HepG2 (cell line): ENCODE measurements around the gene GDPD5. TPM values are rescaled to one million over a fixed set of nuclear protein-coding genes. Genes with fewer than 3 reads are reported as not detected.

ENCODE experiments used
- BRD4 ChIP-seq: sonication (generic); formaldehyde crosslinking; IDR thresholded peaks from 2 replicates; pipeline ENCODE4 v1.4.0; 2020; ENCODE audit warnings: missing genetic modification reagents
- FIP1L1 ChIP-seq: fragments of 200-400 bp; formaldehyde crosslinking; IDR thresholded peaks from 2 replicates; pipeline ENCODE4 v1.6.1; 2018; ENCODE audit warnings: low read depth, mild to moderate bottlenecking, low read length, moderate library complexity, borderline replicate concordance; ENCODE audit not compliant: insufficient read depth
- HMG20A ChIP-seq: IDR thresholded peaks from 2 replicates; pipeline ENCODE4 v1.6.1; 2016; ENCODE audit warnings: borderline replicate concordance
- KDM5A ChIP-seq: fragments of 200-600 bp; sonication (generic); IDR thresholded peaks from 2 replicates; pipeline ENCODE4 v1.7.0; 2018; ENCODE audit warnings: antibody characterized with exemption, mild to moderate bottlenecking, low read length, borderline replicate concordance
- MAFK ChIP-seq, 2 experiments: IDR thresholded peaks in 1 of 2; conservative IDR thresholded peaks in 1 of 2; 2 replicates each; pipeline ENCODE4 v1.6.1; 2011; ENCODE audit warnings: improper control_type of control experiment in 2 of 2, low read length in 2 of 2
- NBN ChIP-seq: fragments of 450-650 bp; conservative IDR thresholded peaks from 2 replicates; pipeline ENCODE4 v1.6.1; 2017
- ONECUT2 ChIP-seq: sonication (generic); formaldehyde crosslinking; IDR thresholded peaks from 2 replicates; pipeline ENCODE4 v1.4.0; 2020; ENCODE audit warnings: missing genetic modification reagents
- RFX3 ChIP-seq: IDR thresholded peaks from 2 replicates; pipeline ENCODE4 v1.6.1; 2016; ENCODE audit warnings: missing biosample characterization, missing genetic modification reagents
- SAP130 ChIP-seq: IDR thresholded peaks from 2 replicates; pipeline ENCODE4 v1.6.1; 2016; ENCODE audit warnings: low read depth
- SP4 ChIP-seq: sonication (generic); formaldehyde crosslinking; IDR thresholded peaks from 2 replicates; pipeline ENCODE4 v1.8.1; 2023; ENCODE audit warnings: mild to moderate bottlenecking, missing genetic modification reagents
- TBP ChIP-seq: sonication (generic); formaldehyde crosslinking; IDR thresholded peaks from 2 replicates; pipeline ENCODE4 v1.5.0; 2020; ENCODE audit warnings: missing genetic modification reagents
- ZBTB42 ChIP-seq: sonication (generic); formaldehyde crosslinking; IDR thresholded peaks from 2 replicates; pipeline ENCODE4 v1.5.0; 2020; ENCODE audit warnings: mild to moderate bottlenecking, missing genetic modification reagents
- ZNF674 ChIP-seq: sonication (generic); formaldehyde crosslinking; IDR thresholded peaks from 2 replicates; pipeline ENCODE4 v1.5.0; 2020; ENCODE audit warnings: low read depth, mild to moderate bottlenecking, missing genetic modification reagents
- ZNF709 ChIP-seq: sonication (generic); formaldehyde crosslinking; IDR thresholded peaks from 2 replicates; pipeline ENCODE4 v1.5.0; 2020; ENCODE audit warnings: mild to moderate bottlenecking, missing genetic modification reagents
- ZNF724P ChIP-seq: sonication (generic); formaldehyde crosslinking; IDR thresholded peaks from 2 replicates; pipeline ENCODE4 v1.8.0; 2022; ENCODE audit warnings: missing genetic modification reagents, borderline replicate concordance
- ZNF83 ChIP-seq: sonication (generic); formaldehyde crosslinking; IDR thresholded peaks from 2 replicates; pipeline ENCODE4 v1.4.0; 2020; ENCODE audit warnings: missing genetic modification reagents, mild to moderate bottlenecking, borderline replicate concordance
- polyA plus RNA-seq, 8 experiments: library from polyadenylated mRNA; depleted of rRNA in 3 of 8; stranded (reverse) in 7 of 8; unstranded in 1 of 8; fragments of >200 nt; fragmentation: Illumina TruSeq in 4 of 8; extraction: Trizol in 4 of 8; gene quantifications; 2 replicates each; pipeline versions ENCODE4 v1.2.1 to v1.2.3, GENCODE V29; 2011 to 2016; ENCODE audit warnings: low read depth in 4 of 8, missing spikeins in 1 of 8, mixed read lengths in 1 of 8; ENCODE audit not compliant: insufficient read depth in 1 of 8
- total RNA-seq, 5 experiments: library from RNA; depleted of rRNA; stranded (reverse); fragments of >200 nt; fragmentation: Illumina TruSeq; extraction: Trizol; gene quantifications; 2 replicates each; pipeline ENCODE4 v1.2.3, GENCODE V29; 2016; ENCODE audit warnings: low read depth in 1 of 5
- TF ChIP-seq, protein P1 (sequence below): sonication (generic); formaldehyde crosslinking; IDR thresholded peaks from 2 replicates; pipeline ENCODE4 v1.8.0; 2022; ENCODE audit warnings: mild to moderate bottlenecking, missing genetic modification reagents, borderline replicate concordance
- TF ChIP-seq, protein P2 (sequence below): sonication (generic); formaldehyde crosslinking; IDR thresholded peaks from 2 replicates; pipeline ENCODE4 v1.5.0; 2020; ENCODE audit warnings: mild to moderate bottlenecking, missing genetic modification reagents
- TF ChIP-seq, protein P3 (sequence below): sonication (generic); formaldehyde crosslinking; IDR thresholded peaks from 2 replicates; pipeline ENCODE4 v1.4.0; 2020; ENCODE audit warnings: mild to moderate bottlenecking, missing genetic modification reagents, borderline replicate concordance
- TF ChIP-seq, protein P4 (sequence below): sonication (generic); formaldehyde crosslinking; IDR thresholded peaks from 2 replicates; pipeline ENCODE4 v1.5.1; 2020; ENCODE audit warnings: mild to moderate bottlenecking, missing genetic modification reagents, borderline replicate concordance

Gene GDPD5
- total and polyA plus RNA-seq, 2 of the 13 experiments (the other 11 are each of a cell fraction or from before 2014, with no cell fraction given): 55.0 to 67.5 TPM

DNA sequence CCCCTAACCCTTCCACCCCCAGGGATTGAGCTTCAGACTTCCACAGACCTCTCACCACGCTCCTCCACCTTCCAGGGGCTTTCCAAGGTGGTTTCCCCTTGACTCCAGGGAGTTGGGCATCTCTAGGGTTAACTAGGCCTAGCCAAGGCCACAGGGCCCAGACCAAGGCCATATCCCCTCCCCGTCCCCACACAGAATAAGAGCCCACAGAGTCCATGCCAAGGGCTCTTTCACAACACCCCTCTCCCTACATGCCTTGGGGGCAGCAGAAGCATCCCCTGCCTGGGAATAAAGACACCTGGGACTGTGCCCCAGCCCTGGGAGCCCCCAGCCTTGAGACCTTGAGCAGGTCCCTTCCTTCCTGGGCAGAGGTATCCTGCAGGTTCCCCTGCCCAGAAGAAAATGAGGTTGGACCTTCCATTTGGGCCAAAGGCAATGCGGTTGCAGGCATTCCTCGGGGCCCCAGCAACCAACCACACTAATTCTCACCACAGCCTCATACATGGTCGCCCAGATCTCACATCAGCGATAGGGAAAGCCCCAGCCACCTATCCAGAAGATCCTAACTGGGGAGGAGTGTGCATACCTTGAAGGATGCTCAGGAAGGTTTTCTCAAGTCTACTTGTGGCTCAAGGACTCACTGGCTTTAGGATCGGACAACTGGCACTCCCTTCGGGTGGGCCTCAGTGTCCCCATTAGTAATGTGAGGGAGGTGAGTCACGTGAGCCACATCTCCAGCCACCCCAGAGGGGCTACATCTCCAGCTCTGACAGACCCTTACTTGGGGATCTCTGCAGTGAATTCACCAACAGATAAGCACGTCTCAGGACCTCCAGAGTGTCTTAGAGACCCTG is 1.7 kb downstream of the GDPD5 start (continued):
- TF ChIP-seq, protein P1, sequence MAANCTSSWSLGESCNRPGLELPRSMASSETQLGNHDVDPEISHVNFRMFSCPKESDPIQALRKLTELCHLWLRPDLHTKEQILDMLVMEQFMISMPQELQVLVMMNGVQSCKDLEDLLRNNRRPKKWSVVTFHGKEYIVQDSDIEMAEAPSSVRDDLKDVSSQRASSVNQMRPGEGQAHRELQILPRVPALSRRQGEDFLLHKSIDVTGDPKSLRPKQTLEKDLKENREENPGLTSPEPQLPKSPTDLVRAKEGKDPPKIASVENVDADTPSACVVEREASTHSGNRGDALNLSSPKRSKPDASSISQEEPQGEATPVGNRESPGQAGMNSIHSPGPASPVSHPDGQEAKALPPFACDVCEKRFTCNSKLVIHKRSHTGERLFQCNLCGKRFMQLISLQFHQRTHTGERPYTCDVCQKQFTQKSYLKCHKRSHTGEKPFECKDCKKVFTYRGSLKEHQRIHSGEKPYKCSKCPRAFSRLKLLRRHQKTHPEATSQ (CRISPR knock-in tag): no peak
- no peak for TF ChIP-seq ZNF709 (CRISPR knock-in tag)
- TF ChIP-seq, protein P2, sequence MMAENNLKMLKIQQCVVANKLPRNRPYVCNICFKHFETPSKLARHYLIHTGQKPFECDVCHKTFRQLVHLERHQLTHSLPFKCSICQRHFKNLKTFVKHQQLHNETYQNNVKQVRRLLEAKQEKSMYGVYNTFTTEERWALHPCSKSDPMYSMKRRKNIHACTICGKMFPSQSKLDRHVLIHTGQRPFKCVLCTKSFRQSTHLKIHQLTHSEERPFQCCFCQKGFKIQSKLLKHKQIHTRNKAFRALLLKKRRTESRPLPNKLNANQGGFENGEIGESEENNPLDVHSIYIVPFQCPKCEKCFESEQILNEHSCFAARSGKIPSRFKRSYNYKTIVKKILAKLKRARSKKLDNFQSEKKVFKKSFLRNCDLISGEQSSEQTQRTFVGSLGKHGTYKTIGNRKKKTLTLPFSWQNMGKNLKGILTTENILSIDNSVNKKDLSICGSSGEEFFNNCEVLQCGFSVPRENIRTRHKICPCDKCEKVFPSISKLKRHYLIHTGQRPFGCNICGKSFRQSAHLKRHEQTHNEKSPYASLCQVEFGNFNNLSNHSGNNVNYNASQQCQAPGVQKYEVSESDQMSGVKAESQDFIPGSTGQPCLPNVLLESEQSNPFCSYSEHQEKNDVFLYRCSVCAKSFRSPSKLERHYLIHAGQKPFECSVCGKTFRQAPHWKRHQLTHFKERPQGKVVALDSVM (CRISPR knock-in tag): no peak
- no peak for TF ChIP-seq RFX3 (CRISPR knock-in tag)
- TF ChIP-seq, protein P3, sequence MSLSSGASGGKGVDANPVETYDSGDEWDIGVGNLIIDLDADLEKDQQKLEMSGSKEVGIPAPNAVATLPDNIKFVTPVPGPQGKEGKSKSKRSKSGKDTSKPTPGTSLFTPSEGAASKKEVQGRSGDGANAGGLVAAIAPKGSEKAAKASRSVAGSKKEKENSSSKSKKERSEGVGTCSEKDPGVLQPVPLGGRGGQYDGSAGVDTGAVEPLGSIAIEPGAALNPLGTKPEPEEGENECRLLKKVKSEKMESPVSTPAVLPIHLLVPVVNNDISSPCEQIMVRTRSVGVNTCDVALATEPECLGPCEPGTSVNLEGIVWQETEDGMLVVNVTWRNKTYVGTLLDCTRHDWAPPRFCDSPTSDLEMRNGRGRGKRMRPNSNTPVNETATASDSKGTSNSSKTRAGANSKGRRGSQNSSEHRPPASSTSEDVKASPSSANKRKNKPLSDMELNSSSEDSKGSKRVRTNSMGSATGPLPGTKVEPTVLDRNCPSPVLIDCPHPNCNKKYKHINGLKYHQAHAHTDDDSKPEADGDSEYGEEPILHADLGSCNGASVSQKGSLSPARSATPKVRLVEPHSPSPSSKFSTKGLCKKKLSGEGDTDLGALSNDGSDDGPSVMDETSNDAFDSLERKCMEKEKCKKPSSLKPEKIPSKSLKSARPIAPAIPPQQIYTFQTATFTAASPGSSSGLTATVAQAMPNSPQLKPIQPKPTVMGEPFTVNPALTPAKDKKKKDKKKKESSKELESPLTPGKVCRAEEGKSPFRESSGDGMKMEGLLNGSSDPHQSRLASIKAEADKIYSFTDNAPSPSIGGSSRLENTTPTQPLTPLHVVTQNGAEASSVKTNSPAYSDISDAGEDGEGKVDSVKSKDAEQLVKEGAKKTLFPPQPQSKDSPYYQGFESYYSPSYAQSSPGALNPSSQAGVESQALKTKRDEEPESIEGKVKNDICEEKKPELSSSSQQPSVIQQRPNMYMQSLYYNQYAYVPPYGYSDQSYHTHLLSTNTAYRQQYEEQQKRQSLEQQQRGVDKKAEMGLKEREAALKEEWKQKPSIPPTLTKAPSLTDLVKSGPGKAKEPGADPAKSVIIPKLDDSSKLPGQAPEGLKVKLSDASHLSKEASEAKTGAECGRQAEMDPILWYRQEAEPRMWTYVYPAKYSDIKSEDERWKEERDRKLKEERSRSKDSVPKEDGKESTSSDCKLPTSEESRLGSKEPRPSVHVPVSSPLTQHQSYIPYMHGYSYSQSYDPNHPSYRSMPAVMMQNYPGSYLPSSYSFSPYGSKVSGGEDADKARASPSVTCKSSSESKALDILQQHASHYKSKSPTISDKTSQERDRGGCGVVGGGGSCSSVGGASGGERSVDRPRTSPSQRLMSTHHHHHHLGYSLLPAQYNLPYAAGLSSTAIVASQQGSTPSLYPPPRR (CRISPR knock-in tag): peak; percentile 31; the same call in 1 of the 2 replicates
- TF ChIP-seq MAFK (conservative IDR thresholded peaks at IDR 0.05 in 1 of 2, IDR thresholded peaks at IDR 0.05 in 1 of 2; ENCODE audit: low read length in 2 of 2): no peak
- TF ChIP-seq FIP1L1: no peak
- TF ChIP-seq NBN: no peak
- TF ChIP-seq SAP130 (CRISPR knock-in tag): peak; percentile 88
- no peak; the same call in 1 of the 2 replicates for TF ChIP-seq BRD4 (CRISPR knock-in tag)
- TF ChIP-seq HMG20A (CRISPR knock-in tag): peak; percentile 69; the same call in 1 of the 2 replicates
- TF ChIP-seq TBP: no peak
- TF ChIP-seq KDM5A: no peak; the same call in 1 of the 2 replicates
- TF ChIP-seq ZNF674: no peak
- no peak for TF ChIP-seq ONECUT2 (CRISPR knock-in tag)
- no peak for TF ChIP-seq ZNF724P (CRISPR knock-in tag)
- TF ChIP-seq SP4 (CRISPR knock-in tag): no peak
- TF ChIP-seq ZBTB42: no peak
- TF ChIP-seq ZNF83 (CRISPR knock-in tag): no peak
- TF ChIP-seq, protein P4, sequence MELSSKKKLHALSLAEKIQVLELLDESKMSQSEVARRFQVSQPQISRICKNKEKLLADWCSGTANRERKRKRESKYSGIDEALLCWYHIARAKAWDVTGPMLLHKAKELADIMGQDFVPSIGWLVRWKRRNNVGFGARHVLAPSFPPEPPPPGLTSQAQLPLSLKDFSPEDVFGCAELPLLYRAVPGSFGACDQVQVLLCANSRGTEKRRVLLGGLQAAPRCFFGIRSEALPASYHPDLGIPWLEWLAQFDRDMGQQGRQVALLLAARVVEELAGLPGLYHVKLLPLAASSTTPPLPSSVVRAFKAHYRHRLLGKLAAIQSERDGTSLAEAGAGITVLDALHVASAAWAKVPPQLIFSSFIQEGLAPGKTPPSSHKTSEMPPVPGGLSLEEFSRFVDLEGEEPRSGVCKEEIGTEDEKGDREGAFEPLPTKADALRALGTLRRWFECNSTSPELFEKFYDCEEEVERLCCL (CRISPR knock-in tag): no peak
